ENCODE data around the gene BEND7.

Gene BEND7

GRCh38 chr10:13518076-13518692 lies 10.6 kb downstream of the BEND7 start:
- no peak for DNase-seq

- DNase-seq: no peak
Measured at GRCh38 chr10:13517675-13518074, 11.1 kb downstream of the BEND7 start.

- DNase-seq: no peak
Measured at GRCh38 chr10:13516176-13516575, 12.6 kb downstream of the BEND7 start.

GRCh38 chr10:13515467-13515866 lies 13.3 kb downstream of the BEND7 start:
- no peak for DNase-seq

- DNase-seq: no peak
Measured at GRCh38 chr10:13514296-13514695, 14.5 kb downstream of the BEND7 start.

GRCh38 chr10:13512564-13512963 lies 16.2 kb downstream of the BEND7 start:
- DNase-seq: no peak

- no peak for DNase-seq
Measured at GRCh38 chr10:13511409-13511808, 17.4 kb downstream of the BEND7 start.

GRCh38 chr10:13505052-13505680 lies 23.6 kb downstream of the BEND7 start:
- DNase-seq: no peak

GRCh38 chr10:13503745-13504463 lies 24.9 kb downstream of the BEND7 start:
- DNase-seq: no peak

- DNase-seq: no peak
Measured at GRCh38 chr10:13502380-13502779, 26.4 kb downstream of the BEND7 start.

- DNase-seq: no peak
Measured at GRCh38 chr10:13500201-13500600, 28.6 kb downstream of the BEND7 start.

GRCh38 chr10:13499150-13499549 lies 29.7 kb downstream of the BEND7 start:
- no peak for DNase-seq

- no peak for DNase-seq
Measured at GRCh38 chr10:13496931-13497330, 31.9 kb downstream of the BEND7 start.

GRCh38 chr10:13496164-13496563 lies 32.6 kb downstream of the BEND7 start:
- no peak for DNase-seq

GRCh38 chr10:13492493-13493180 lies 36.2 kb downstream of the BEND7 start:
- DNase-seq: no peak

- no peak for DNase-seq
Measured at GRCh38 chr10:13491747-13492360, 37.0 kb downstream of the BEND7 start.

GRCh38 chr10:13490503-13490902 lies 38.3 kb downstream of the BEND7 start:
- no peak for DNase-seq

- DNase-seq: no peak
Measured at GRCh38 chr10:13489035-13489599, 39.7 kb downstream of the BEND7 start.

- no peak for DNase-seq
Measured at GRCh38 chr10:13485623-13486022, 43.2 kb downstream of the BEND7 start.

- no peak for DNase-seq
Measured at GRCh38 chr10:13483951-13484350, 44.9 kb downstream of the BEND7 start.

GRCh38 chr10:13483073-13483472 lies 45.7 kb downstream of the BEND7 start:
- no peak for DNase-seq

- no peak for DNase-seq
Measured at GRCh38 chr10:13481690-13482089, 47.1 kb downstream of the BEND7 start.

GRCh38 chr10:13475124-13475523 lies 53.7 kb downstream of the BEND7 start:
- DNase-seq: no peak

All from CD4-positive, alpha-beta T cell treated with Interleukin-10 for 1 hour (primary cell).